IPS DF 6.9 (cell line): Measurements from ENCODE around the gene TINCR.
"Not testable (repeated sequence)": the region's sequence is repeated elsewhere in the genome, so short reads cannot be mapped to it uniquely, and the experiment has no call there.

Experiments used
- DNase-seq: peaks from one replicate; pipeline ENCODE4 v3.0.0-alpha.2; 2013; ENCODE audit warnings: low read depth, low spot score
- H3K27ac ChIP-seq: one replicate; pipeline ENCODE4 v1.5.1; 2013; ENCODE audit warnings: low read length, control low read depth
- H3K27me3 ChIP-seq: 2 replicates; pipeline ENCODE4 v1.6.1; 2013; ENCODE audit warnings: mild to moderate bottlenecking, low read length; ENCODE audit not compliant: control insufficient read depth, insufficient read depth
- H3K36me3 ChIP-seq: 2 replicates; pipeline ENCODE4 v1.6.1; 2013; ENCODE audit warnings: low read length; ENCODE audit not compliant: control insufficient read depth, insufficient read depth
- H3K4me1 ChIP-seq: 2 replicates; pipeline ENCODE4 v1.6.1; 2013; ENCODE audit warnings: low read length; ENCODE audit not compliant: control insufficient read depth, insufficient read depth
- H3K4me3 ChIP-seq: 2 replicates; pipeline ENCODE4 v1.5.1; 2013; ENCODE audit warnings: mild to moderate bottlenecking, low read length
- H3K9me3 ChIP-seq: 2 replicates; pipeline ENCODE4 v1.6.1; 2013; ENCODE audit warnings: low read length, inconsistent platforms; ENCODE audit not compliant: control insufficient read depth, insufficient read depth
- WGBS: extraction: QIAGEN DNeasy Blood & Tissue Kit; methylation state at CpG from one replicate; pipeline ENCODE4 v1.1.7; 2013; ENCODE audit warnings: mixed read lengths, missing lambda C conversion rate; ENCODE audit not compliant: insufficient read length, insufficient coverage; 5-methylcytosine and 5-hydroxymethylcytosine counted together

Gene TINCR

GRCh38 chr19:5567360-5567969 is at the start of gene TINCR:
TINCR (minus strand) TSS chr19:5567953.
- Histone ChIP-seq H3K27ac (no peak within 1 kb of the TSS), H3K4me1 (no peaks in the 10 kb centered on the region), H3K36me3 (no peaks in the 10 kb centered on the region), H3K4me3 (peak within 1 kb of the TSS; percentile 20; the same call in 1 of the 2 replicates), H3K9me3 (no peaks in the 10 kb centered on the region), H3K27me3 (peaks cover 4% of the 10 kb centered on the region; the same call in 1 of the 2 replicates)
- no CpG with 5 or more reads among the region's 63 CpGs for WGBS
- DNase-seq: no peak

GRCh38 chr19:5617080-5617479 is 49.3 kb upstream of the TINCR start:
- no peaks in the 10 kb centered on the region for H3K9me3 ChIP-seq
- no peaks in the 10 kb centered on the region for H3K4me1 ChIP-seq
- no peak overlapping the region for H3K4me3 ChIP-seq
- no peak overlapping the region for H3K27ac ChIP-seq
- no peaks in the 10 kb centered on the region for H3K27me3 ChIP-seq
- peaks cover 35% of the 10 kb centered on the region for H3K36me3 ChIP-seq
- no peak for DNase-seq
- WGBS: no CpG with 5 or more reads among the region's 1 CpG

GRCh38 chr19:5615756-5616327 is 48.1 kb upstream of the TINCR start:
- H3K27me3 ChIP-seq: no peaks in the 10 kb centered on the region
- H3K27ac ChIP-seq: no peak overlapping the region
- no CpG with 5 or more reads among the region's 17 CpGs for WGBS
- peaks cover 39% of the 10 kb centered on the region for H3K36me3 ChIP-seq
- H3K4me1 ChIP-seq: no peaks in the 10 kb centered on the region
- no peak for DNase-seq
- no peaks in the 10 kb centered on the region for H3K9me3 ChIP-seq
- H3K4me3 ChIP-seq: no peak overlapping the region; the same call in 1 of the 2 replicates

- Histone ChIP-seq H3K4me3 (no peak overlapping the region), H3K27me3 (no peaks in the 10 kb centered on the region), H3K27ac (no peak overlapping the region), H3K9me3 (no peaks in the 10 kb centered on the region), H3K36me3 (peaks cover 50% of the 10 kb centered on the region), H3K4me1 (no peaks in the 10 kb centered on the region)
- no peak for DNase-seq
- WGBS: no CpG with 5 or more reads among the region's 15 CpGs
Observed at GRCh38 chr19:5612891-5613865, 45.4 kb upstream of the TINCR start.

GRCh38 chr19:5609881-5610448 is 42.2 kb upstream of the TINCR start:
- no peaks in the 10 kb centered on the region for H3K9me3 ChIP-seq
- WGBS: no CpG with 5 or more reads among the region's 16 CpGs
- H3K36me3 ChIP-seq: peaks cover 42% of the 10 kb centered on the region
- H3K4me3 ChIP-seq: no peak overlapping the region
- no peaks in the 10 kb centered on the region for H3K4me1 ChIP-seq
- H3K27ac ChIP-seq: no peak overlapping the region
- no peaks in the 10 kb centered on the region for H3K27me3 ChIP-seq
- no peak for DNase-seq

GRCh38 chr19:5608766-5609165 is 41.0 kb upstream of the TINCR start:
- H3K9me3 ChIP-seq, H3K4me1 ChIP-seq, H3K4me3 ChIP-seq, DNase-seq, H3K27me3 ChIP-seq, H3K27ac ChIP-seq: not testable (repeated sequence)
- WGBS: no CpG with 5 or more reads among the region's 9 CpGs
- peaks cover 41% of the 10 kb centered on the region for H3K36me3 ChIP-seq

- 100% methylated on average over 1 of the region's 10 CpGs for WGBS
- peaks cover 40% of the 10 kb centered on the region for H3K36me3 ChIP-seq
- no peaks in the 10 kb centered on the region for H3K4me1 ChIP-seq
- no peak overlapping the region for H3K4me3 ChIP-seq
- H3K27ac ChIP-seq: no peak overlapping the region
- no peaks in the 10 kb centered on the region for H3K27me3 ChIP-seq
- no peak for DNase-seq
- no peaks in the 10 kb centered on the region for H3K9me3 ChIP-seq
Observed at GRCh38 chr19:5608291-5608690, 40.5 kb upstream of the TINCR start.

- Histone ChIP-seq H3K36me3 (peaks cover 35% of the 10 kb centered on the region), H3K27me3 (no peaks in the 10 kb centered on the region), H3K27ac (no peak overlapping the region), H3K9me3 (no peaks in the 10 kb centered on the region), H3K4me1 (no peaks in the 10 kb centered on the region), H3K4me3 (no peak overlapping the region)
- DNase-seq: no peak
- 100% methylated on average over 1 of the region's 16 CpGs for WGBS
Observed at GRCh38 chr19:5607318-5608275, 39.8 kb upstream of the TINCR start.

GRCh38 chr19:5605362-5605761 is 37.6 kb upstream of the TINCR start:
- H3K4me3 ChIP-seq: no peak overlapping the region
- no CpG with 5 or more reads among the region's 3 CpGs for WGBS
- no peaks in the 10 kb centered on the region for H3K4me1 ChIP-seq
- H3K27ac ChIP-seq: no peak overlapping the region
- H3K36me3 ChIP-seq: peaks cover 35% of the 10 kb centered on the region
- no peak for DNase-seq
- H3K9me3 ChIP-seq: no peaks in the 10 kb centered on the region
- H3K27me3 ChIP-seq: no peaks in the 10 kb centered on the region
